ENCODE results near the gene CDK19. TPM values are rescaled to one million over a fixed set of nuclear protein-coding genes. Genes with fewer than 3 reads are reported as not detected.

Gene CDK19
- polyA plus RNA-seq, 1 donor (not counting 4 experiments of a cell fraction or from before 2014, with no cell fraction given): 6.4 TPM

GRCh38 chr6:110690916-110691315, 124.4 kb downstream of the CDK19 start:
- Histone ChIP-seq H3K4me1 (ENCODE audit: control insufficient read depth, extremely low read depth, insufficient read depth, low read length) (peaks cover 10% of the 10 kb centered on the region), H2AFZ (ENCODE audit: control insufficient read depth, low read length) (no peak overlapping the region), H3K4me2 (ENCODE audit: control insufficient read depth, extremely low read depth, insufficient read depth, low read depth, low read length) (no peak overlapping the region), H3K79me2 (ENCODE audit: control insufficient read depth, insufficient read depth, low read length) (no peaks in the 10 kb centered on the region), H3K9me3 (ENCODE audit: control insufficient read depth, low read depth, low read length) (no peaks in the 10 kb centered on the region), H3K9me1 (ENCODE audit: control insufficient read depth, extremely low read depth, insufficient read depth, low read length) (no peaks in the 10 kb centered on the region), H4K20me1 (ENCODE audit: control insufficient read depth, extremely low read depth, insufficient read depth, low read length) (no peaks in the 10 kb centered on the region), H3K27me3 (ENCODE audit: control insufficient read depth, extremely low read depth, insufficient read depth, low read length) (no peaks in the 10 kb centered on the region), H3K9ac (ENCODE audit: control insufficient read depth, extremely low read depth, insufficient read depth, low read length) (no peak overlapping the region), H3K27ac (ENCODE audit: control insufficient read depth, insufficient read depth, low read length) (no peak overlapping the region), H3K4me3 (ENCODE audit: control insufficient read depth in 2 of 3, extremely low read depth in 1 of 3, insufficient read depth in 2 of 3, low read depth in 1 of 3, low read length in 3 of 3) (no peak overlapping the region), H3K36me3 (ENCODE audit: control insufficient read depth in 2 of 2, extremely low read depth in 1 of 2, insufficient read depth in 2 of 2, low read length in 2 of 2) (no peaks in the 10 kb centered on the region)
- DNase-seq (ENCODE audit: low read depth, low spot score) (no peak), FAIRE-seq (no peak)
- dilution Hi-C loops (cut with MboI; ENCODE audit: extremely low pct_ligation_motif_present, low sequenced_read_pairs): loop anchor here (10.0 kb wide), 1 partner anchor 184 kb away; the partner anchor contains the start of gene AMD1
- TF ChIP-seq EZH2 (IDR thresholded peaks at IDR 0.05; ENCODE audit: low read length) (no peak), CTCF (optimal IDR thresholded peaks at IDR 0.05 in 1 of 3, IDR thresholded peaks at IDR 0.05 in 1 of 3, conservative IDR thresholded peaks at IDR 0.05 in 1 of 3; ENCODE audit: extremely low read depth in 1 of 3, insufficient read depth in 2 of 3, low read length in 3 of 3) (no peak)

- no peak for DNase-seq (ENCODE audit: low read depth, low spot score)
- Histone ChIP-seq H3K4me2 (ENCODE audit: control insufficient read depth, extremely low read depth, insufficient read depth, low read depth, low read length) (no peak overlapping the region), H3K9me3 (ENCODE audit: control insufficient read depth, low read depth, low read length) (no peaks in the 10 kb centered on the region), H3K4me3 (ENCODE audit: control insufficient read depth in 2 of 3, extremely low read depth in 1 of 3, insufficient read depth in 2 of 3, low read depth in 1 of 3, low read length in 3 of 3) (no peak overlapping the region), H3K9ac (ENCODE audit: control insufficient read depth, extremely low read depth, insufficient read depth, low read length) (no peak overlapping the region), H2AFZ (ENCODE audit: control insufficient read depth, low read length) (no peak overlapping the region), H3K4me1 (ENCODE audit: control insufficient read depth, extremely low read depth, insufficient read depth, low read length) (peaks cover 10% of the 10 kb centered on the region), H3K9me1 (ENCODE audit: control insufficient read depth, extremely low read depth, insufficient read depth, low read length) (no peaks in the 10 kb centered on the region), H3K36me3 (ENCODE audit: control insufficient read depth in 2 of 2, extremely low read depth in 1 of 2, insufficient read depth in 2 of 2, low read length in 2 of 2) (no peaks in the 10 kb centered on the region), H4K20me1 (ENCODE audit: control insufficient read depth, extremely low read depth, insufficient read depth, low read length) (no peaks in the 10 kb centered on the region), H3K27me3 (ENCODE audit: control insufficient read depth, extremely low read depth, insufficient read depth, low read length) (no peaks in the 10 kb centered on the region), H3K79me2 (ENCODE audit: control insufficient read depth, insufficient read depth, low read length) (no peaks in the 10 kb centered on the region), H3K27ac (ENCODE audit: control insufficient read depth, insufficient read depth, low read length) (no peak overlapping the region)
- TF ChIP-seq EZH2 (IDR thresholded peaks at IDR 0.05; ENCODE audit: low read length) (no peak), CTCF (optimal IDR thresholded peaks at IDR 0.05 in 1 of 3, IDR thresholded peaks at IDR 0.05 in 1 of 3, conservative IDR thresholded peaks at IDR 0.05 in 1 of 3; ENCODE audit: extremely low read depth in 1 of 3, insufficient read depth in 2 of 3, low read length in 3 of 3) (no peak)
- dilution Hi-C loops (cut with MboI; ENCODE audit: extremely low pct_ligation_motif_present, low sequenced_read_pairs): loop anchor here (10.0 kb wide), 1 partner anchor 185 kb away; the partner anchor contains the start of gene AMD1
- FAIRE-seq: no peak
These were observed 125.1 kb downstream of the CDK19 start for GRCh38 chr6:110690106-110690654.
